DOHH2 (cell line): Measurements from ENCODE around the gene AKT1S1.

Experiments used
- EZH2phosphoT487 ChIP-seq: fragments of 200-600 bp; sonication (generic); IDR thresholded peaks from 2 replicates; pipeline ENCODE4 v1.6.1; 2017; ENCODE audit warnings: borderline replicate concordance, mild to moderate bottlenecking, antibody characterized with exemption, low read length, moderate library complexity, mixed read lengths
- TF ChIP-seq, protein P1 (sequence below): fragments of 200-600 bp; sonication (generic); IDR thresholded peaks from one replicate; pipeline ENCODE4 v1.5.1; 2014; ENCODE audit warnings: antibody characterized with exemption, mild to moderate bottlenecking, low read depth, low read length; ENCODE audit not compliant: poor library complexity, severe bottlenecking

DNA sequence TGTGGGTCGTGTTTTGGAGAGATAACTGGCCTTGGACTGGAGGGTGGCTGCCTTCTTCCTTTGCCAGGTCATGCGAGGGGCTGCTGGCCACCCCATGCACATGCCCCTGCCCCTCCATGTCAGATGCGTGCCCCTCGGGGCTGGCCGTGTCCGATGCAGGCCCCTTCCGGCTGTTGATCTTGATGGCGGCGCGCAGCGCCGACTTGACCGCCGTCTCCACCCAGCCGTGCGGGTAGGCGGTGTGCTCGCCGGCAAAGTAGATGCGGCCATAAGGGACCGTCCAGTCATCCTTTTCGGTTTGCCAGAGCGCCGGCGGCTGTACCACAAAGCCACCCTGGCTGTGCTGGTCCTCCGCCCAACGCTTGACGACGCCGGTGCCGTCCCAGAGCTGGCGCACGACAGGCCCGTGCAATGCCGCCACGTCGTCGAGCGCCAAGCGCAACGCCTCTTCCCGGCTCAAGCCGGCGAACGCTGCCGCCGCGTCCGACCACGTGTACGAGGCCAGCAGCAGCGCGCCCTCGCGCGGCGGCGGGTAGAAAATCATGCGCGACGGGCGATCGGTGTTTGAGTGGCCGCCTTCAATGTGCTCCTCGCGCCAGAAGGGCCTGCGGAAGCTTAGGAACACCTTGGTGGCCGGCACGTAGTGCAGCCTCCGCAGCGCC is 12.7 kb upstream of the AKT1S1 start:
- no peak for TF ChIP-seq EZH2phosphoT487
- TF ChIP-seq, protein P1, sequence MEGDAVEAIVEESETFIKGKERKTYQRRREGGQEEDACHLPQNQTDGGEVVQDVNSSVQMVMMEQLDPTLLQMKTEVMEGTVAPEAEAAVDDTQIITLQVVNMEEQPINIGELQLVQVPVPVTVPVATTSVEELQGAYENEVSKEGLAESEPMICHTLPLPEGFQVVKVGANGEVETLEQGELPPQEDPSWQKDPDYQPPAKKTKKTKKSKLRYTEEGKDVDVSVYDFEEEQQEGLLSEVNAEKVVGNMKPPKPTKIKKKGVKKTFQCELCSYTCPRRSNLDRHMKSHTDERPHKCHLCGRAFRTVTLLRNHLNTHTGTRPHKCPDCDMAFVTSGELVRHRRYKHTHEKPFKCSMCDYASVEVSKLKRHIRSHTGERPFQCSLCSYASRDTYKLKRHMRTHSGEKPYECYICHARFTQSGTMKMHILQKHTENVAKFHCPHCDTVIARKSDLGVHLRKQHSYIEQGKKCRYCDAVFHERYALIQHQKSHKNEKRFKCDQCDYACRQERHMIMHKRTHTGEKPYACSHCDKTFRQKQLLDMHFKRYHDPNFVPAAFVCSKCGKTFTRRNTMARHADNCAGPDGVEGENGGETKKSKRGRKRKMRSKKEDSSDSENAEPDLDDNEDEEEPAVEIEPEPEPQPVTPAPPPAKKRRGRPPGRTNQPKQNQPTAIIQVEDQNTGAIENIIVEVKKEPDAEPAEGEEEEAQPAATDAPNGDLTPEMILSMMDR = peak; percentile 84
